ENCODE measurements around the gene KRT13.

KRT13 gene

GRCh38 chr17:41474863-41475262, 30.5 kb downstream of the KRT13 start:
- Histone ChIP-seq H3K79me2 (ENCODE audit: control insufficient read depth, low read length) (no peaks in the 10 kb centered on the region), H3F3A (ENCODE audit: control insufficient read depth, insufficient read depth) (no peaks in the 10 kb centered on the region), H4K20me1 (ENCODE audit: control insufficient read depth, insufficient read depth, low read depth, low read length) (no peaks in the 10 kb centered on the region), H3K27ac (ENCODE audit: low read depth, low read length) (no peak overlapping the region), H3K4me1 (ENCODE audit: control insufficient read depth, low read length) (no peaks in the 10 kb centered on the region), H3K9me2 (replicated peaks; ENCODE audit: control insufficient read depth, low read length) (no peaks in the 10 kb centered on the region), H3K4me3 (ENCODE audit: low read length) (no peak overlapping the region), H3K36me3 (ENCODE audit: control insufficient read depth, low read length) (no peaks in the 10 kb centered on the region), H3K27me3 (ENCODE audit: control insufficient read depth, low read length) (no peaks in the 10 kb centered on the region), H3K9me3 (ENCODE audit: control insufficient read depth, insufficient read depth, low read length) (no peaks in the 10 kb centered on the region), H3K4me2 (ENCODE audit: low read length) (no peak overlapping the region)
- TF ChIP-seq EZH2phosphoT487 (IDR thresholded peaks at IDR 0.05; ENCODE audit: borderline replicate concordance, low read length) (no peak), CTCF (IDR thresholded peaks at IDR 0.05; ENCODE audit: low read depth, low read length, poor library complexity, severe bottlenecking) (no peak)

- H3K27me3 ChIP-seq (ENCODE audit: control insufficient read depth, low read length): no peaks in the 10 kb centered on the region
- H3K9me2 ChIP-seq (replicated peaks; ENCODE audit: control insufficient read depth, low read length): no peaks in the 10 kb centered on the region
- no peak overlapping the region for H3K4me3 ChIP-seq (ENCODE audit: low read length)
- H3K4me1 ChIP-seq (ENCODE audit: control insufficient read depth, low read length): no peaks in the 10 kb centered on the region
- TF ChIP-seq CTCF (IDR thresholded peaks at IDR 0.05; ENCODE audit: low read depth, low read length, poor library complexity, severe bottlenecking): no peak
- no peak for TF ChIP-seq EZH2phosphoT487 (IDR thresholded peaks at IDR 0.05; ENCODE audit: borderline replicate concordance, low read length)
- no peaks in the 10 kb centered on the region for H3F3A ChIP-seq (ENCODE audit: control insufficient read depth, insufficient read depth)
- no peaks in the 10 kb centered on the region for H4K20me1 ChIP-seq (ENCODE audit: control insufficient read depth, insufficient read depth, low read depth, low read length)
- no peaks in the 10 kb centered on the region for H3K9me3 ChIP-seq (ENCODE audit: control insufficient read depth, insufficient read depth, low read length)
- no peak overlapping the region for H3K27ac ChIP-seq (ENCODE audit: low read depth, low read length)
- H3K79me2 ChIP-seq (ENCODE audit: control insufficient read depth, low read length): no peaks in the 10 kb centered on the region
- no peak overlapping the region for H3K4me2 ChIP-seq (ENCODE audit: low read length)
- H3K36me3 ChIP-seq (ENCODE audit: control insufficient read depth, low read length): no peaks in the 10 kb centered on the region
Measured at GRCh38 chr17:41468346-41468745, 37.1 kb downstream of the KRT13 start.

- H3K4me1 ChIP-seq (ENCODE audit: control insufficient read depth, low read length): no peaks in the 10 kb centered on the region
Measured at GRCh38 chr17:41467561-41467960, 37.9 kb downstream of the KRT13 start.

More at GRCh38 chr17:41467561-41467960, 37.9 kb downstream of the KRT13 start:
- TF ChIP-seq CTCF (IDR thresholded peaks at IDR 0.05; ENCODE audit: low read depth, low read length, poor library complexity, severe bottlenecking): no peak
- no peak for TF ChIP-seq EZH2phosphoT487 (IDR thresholded peaks at IDR 0.05; ENCODE audit: borderline replicate concordance, low read length)
- Histone ChIP-seq H3F3A (ENCODE audit: control insufficient read depth, insufficient read depth) (no peaks in the 10 kb centered on the region), H3K36me3 (ENCODE audit: control insufficient read depth, low read length) (no peaks in the 10 kb centered on the region), H3K27ac (ENCODE audit: low read depth, low read length) (no peak overlapping the region), H3K4me3 (ENCODE audit: low read length) (no peak overlapping the region), H3K4me2 (ENCODE audit: low read length) (no peak overlapping the region), H3K9me2 (replicated peaks; ENCODE audit: control insufficient read depth, low read length) (no peaks in the 10 kb centered on the region), H3K79me2 (ENCODE audit: control insufficient read depth, low read length) (no peaks in the 10 kb centered on the region), H4K20me1 (ENCODE audit: control insufficient read depth, insufficient read depth, low read depth, low read length) (no peaks in the 10 kb centered on the region), H3K27me3 (ENCODE audit: control insufficient read depth, low read length) (no peaks in the 10 kb centered on the region), H3K9me3 (ENCODE audit: control insufficient read depth, insufficient read depth, low read length) (no peaks in the 10 kb centered on the region)

Data from DOHH2 (cell line).